Lower leg skin (tissue), 4 donors: Measurements from ENCODE around the gene AKAP6. TPM values are rescaled to one million over a fixed set of nuclear protein-coding genes. Genes with fewer than 3 reads are reported as not detected.

ENCODE experiments used
- DNase-seq, 2 donors: peaks; one replicate each; pipeline ENCODE4 v3.0.0-alpha.2; 2019; ENCODE audit warnings: low spot score in 2 of 2
- H3K4me3 ChIP-seq: fragments of 200-600 bp; sonication (generic); 2 replicates; pipeline ENCODE4 v1.5.1; 2017; ENCODE audit warnings: mild to moderate bottlenecking, low read depth; ENCODE audit not compliant: poor library complexity, severe bottlenecking
- CTCF ChIP-seq, 3 donors: fragments of 450-650 bp; IDR thresholded peaks; one replicate each; pipeline ENCODE4 v1.5.1; 2016; ENCODE audit warnings: antibody characterized with exemption in 3 of 3, mild to moderate bottlenecking in 3 of 3, moderate library complexity in 2 of 3
- POLR2A ChIP-seq, 2 donors: fragments of 450-650 bp; IDR thresholded peaks; one replicate each; pipeline ENCODE4 v1.6.1; 2016 to 2017; ENCODE audit warnings: antibody characterized with exemption in 2 of 2, mild to moderate bottlenecking in 1 of 2, moderate library complexity in 1 of 2
- whole genome bisulfite sequencing, 2 donors: methylation state at CpG; one replicate each; pipeline ENCODE4 v1.1.5; 2018; 5-methylcytosine and 5-hydroxymethylcytosine counted together
- intact Hi-C: fragments of 100-400 bp; cut with DNase I; formaldehyde crosslinking; loops from one replicate; pipeline ENCODE4 v1.15.0; 2023; ENCODE audit warnings: low total_unique reads
- total RNA-seq, 4 donors: library from RNA; depleted of rRNA; stranded (reverse); fragments of >200 nt; gene quantifications; one replicate each; pipeline ENCODE4 v1.1.0, GENCODE V29; 2016

Gene AKAP6
- total RNA-seq, 4 donors from 2014 or later = 2.3 to 13.3 (median 3.6) TPM

GRCh38 chr14:32343926-32344430 lies 14.9 kb downstream of the AKAP6 start:
- WGBS, 2 donors = 82 to 83% methylated on average over 2 of the region's 2 CpGs
- DNase-seq = no peak
- intact Hi-C loops = no loop called here
- no peak overlapping the region for H3K4me3 ChIP-seq
- TF ChIP-seq POLR2A (IDR thresholded peaks at IDR 0.05) (no peak), CTCF (IDR thresholded peaks at IDR 0.05) (no peak)

GRCh38 chr14:32345311-32345791 lies 16.3 kb downstream of the AKAP6 start:
- intact Hi-C loops = no loop called here
- H3K4me3 ChIP-seq = no peak overlapping the region
- TF ChIP-seq CTCF (IDR thresholded peaks at IDR 0.05) (no peak), POLR2A (IDR thresholded peaks at IDR 0.05) (no peak)
- 77 to 83% methylated on average over 1 of the region's 1 CpG for WGBS, 2 donors
- no peak for DNase-seq

GRCh38 chr14:32349322-32349721 lies 20.2 kb downstream of the AKAP6 start:
- H3K4me3 ChIP-seq = no peak overlapping the region
- no peak for TF ChIP-seq POLR2A (IDR thresholded peaks at IDR 0.05)
- TF ChIP-seq CTCF (IDR thresholded peaks at IDR 0.05) = no peak
- 79 to 88% methylated on average over 4 of the region's 4 CpGs for WGBS, 2 donors
- intact Hi-C loops = no loop called here
- DNase-seq = no peak

GRCh38 chr14:32350020-32350419 lies 20.9 kb downstream of the AKAP6 start:
- H3K4me3 ChIP-seq = no peak overlapping the region
- no peak for DNase-seq
- 61 to 62% methylated on average over 1 of the region's 1 CpG for WGBS, 2 donors
- no peak for TF ChIP-seq POLR2A (IDR thresholded peaks at IDR 0.05)
- TF ChIP-seq CTCF (IDR thresholded peaks at IDR 0.05) = no peak
- intact Hi-C loops = no loop called here

- TF ChIP-seq CTCF (IDR thresholded peaks at IDR 0.05) (no peak), POLR2A (IDR thresholded peaks at IDR 0.05) (no peak)
- no peak overlapping the region for H3K4me3 ChIP-seq
- intact Hi-C loops = no loop called here
- WGBS, 2 donors = 73 to 81% methylated on average over 4 of the region's 4 CpGs
- DNase-seq = no peak
Observed at GRCh38 chr14:32352631-32353030, 23.5 kb downstream of the AKAP6 start.

- DNase-seq = no peak
- 75 to 77% methylated on average over 3 of the region's 3 CpGs for WGBS, 2 donors
- intact Hi-C loops = no loop called here
Observed at GRCh38 chr14:32354716-32355115, 25.6 kb downstream of the AKAP6 start.

More at GRCh38 chr14:32354716-32355115, 25.6 kb downstream of the AKAP6 start:
- H3K4me3 ChIP-seq = no peak overlapping the region
- TF ChIP-seq POLR2A (IDR thresholded peaks at IDR 0.05) (no peak), CTCF (IDR thresholded peaks at IDR 0.05) (no peak)
